ENCODE data around the gene ZNF219. TPM values are rescaled to one million over a fixed set of nuclear protein-coding genes. Genes with fewer than 3 reads are reported as not detected.

Gene ZNF219
- total and polyA plus RNA-seq, 10 of the 15 experiments (the other 5 are each of a cell fraction or from before 2014, with no cell fraction given) = 0.16 to 6.4 (median 1.9) TPM

- Histone ChIP-seq H3K4me1 (ENCODE audit: control insufficient read depth, insufficient read depth, low read length) (no peaks in the 10 kb centered on the region), H3K9ac (ENCODE audit: control insufficient read depth, insufficient read depth, low read length) (no peak overlapping the region), H3K36me3 (ENCODE audit: control insufficient read depth in 2 of 2, insufficient read depth in 2 of 2, low read length in 1 of 2) (no peaks in the 10 kb centered on the region), H3K4me2 (ENCODE audit: control insufficient read depth, insufficient read depth) (no peak overlapping the region), H2AFZ (ENCODE audit: control insufficient read depth, low read depth, low read length) (no peak overlapping the region), H3K79me2 (ENCODE audit: control insufficient read depth, insufficient read depth, low read length) (no peaks in the 10 kb centered on the region), H3K4me3 (no peak overlapping the region), H3K27ac (ENCODE audit: control insufficient read depth, insufficient read depth) (no peak overlapping the region), H3K9me3 (replicated peaks; ENCODE audit: control insufficient read depth, insufficient read depth, low read length) (no peaks in the 10 kb centered on the region), H3K27me3 (replicated peaks in 1 of 2; ENCODE audit: control insufficient read depth in 2 of 2, insufficient read depth in 2 of 2, low read length in 1 of 2) (peaks cover 0 to 11% of the 10 kb centered on the region in 2 experiments; a peak in 2 of 4 replicates), H4K20me1 (ENCODE audit: control insufficient read depth, insufficient read depth) (no peaks in the 10 kb centered on the region; the same call in 1 of the 2 replicates)
- POLR2A ChIA-PET = no interaction called here
- ATAC-seq (no peak), DNase-seq (ENCODE audit: low read depth, low spot score) (no peak), FAIRE-seq (no peak)
- BruUV-seq (replicated peaks) = no TSS peak
- RAD21 ChIA-PET (ENCODE audit: unreplicated experiment) = no interaction called here
- in situ Hi-C loops (cut with MboI) = no loop called here
- WGBS (ENCODE audit: insufficient coverage, insufficient replicate concordance, low lambda C conversion rate, missing lambda C conversion rate) = 4% methylated on average over 2 of the region's 2 CpGs
- intact Hi-C loops (cut with micrococcal nuclease; ENCODE audit: unreplicated experiment) = no loop called here
- SMC1A ChIA-PET (ENCODE audit: uncharacterized antibody, unreplicated experiment) = interaction anchor here (2.1 kb wide), 1 partner anchor 29 kb away, joined by 7 read pairs; no protein-coding TSS in a partner anchor
- CTCF ChIA-PET = interaction anchor here (2.3 kb wide), 1 partner anchor 28 kb away, joined by 11 read pairs; no protein-coding TSS in a partner anchor
- no peak for TF ChIP-seq MTA2 (IDR thresholded peaks at IDR 0.05; ENCODE audit: low read depth)
- TF ChIP-seq RBBP5 (conservative IDR thresholded peaks at IDR 0.05) = no peak
- TF ChIP-seq NFYA (IDR thresholded peaks at IDR 0.05; ENCODE audit: borderline replicate concordance, low read depth, low read length) = no peak
- TF ChIP-seq, protein P1, sequence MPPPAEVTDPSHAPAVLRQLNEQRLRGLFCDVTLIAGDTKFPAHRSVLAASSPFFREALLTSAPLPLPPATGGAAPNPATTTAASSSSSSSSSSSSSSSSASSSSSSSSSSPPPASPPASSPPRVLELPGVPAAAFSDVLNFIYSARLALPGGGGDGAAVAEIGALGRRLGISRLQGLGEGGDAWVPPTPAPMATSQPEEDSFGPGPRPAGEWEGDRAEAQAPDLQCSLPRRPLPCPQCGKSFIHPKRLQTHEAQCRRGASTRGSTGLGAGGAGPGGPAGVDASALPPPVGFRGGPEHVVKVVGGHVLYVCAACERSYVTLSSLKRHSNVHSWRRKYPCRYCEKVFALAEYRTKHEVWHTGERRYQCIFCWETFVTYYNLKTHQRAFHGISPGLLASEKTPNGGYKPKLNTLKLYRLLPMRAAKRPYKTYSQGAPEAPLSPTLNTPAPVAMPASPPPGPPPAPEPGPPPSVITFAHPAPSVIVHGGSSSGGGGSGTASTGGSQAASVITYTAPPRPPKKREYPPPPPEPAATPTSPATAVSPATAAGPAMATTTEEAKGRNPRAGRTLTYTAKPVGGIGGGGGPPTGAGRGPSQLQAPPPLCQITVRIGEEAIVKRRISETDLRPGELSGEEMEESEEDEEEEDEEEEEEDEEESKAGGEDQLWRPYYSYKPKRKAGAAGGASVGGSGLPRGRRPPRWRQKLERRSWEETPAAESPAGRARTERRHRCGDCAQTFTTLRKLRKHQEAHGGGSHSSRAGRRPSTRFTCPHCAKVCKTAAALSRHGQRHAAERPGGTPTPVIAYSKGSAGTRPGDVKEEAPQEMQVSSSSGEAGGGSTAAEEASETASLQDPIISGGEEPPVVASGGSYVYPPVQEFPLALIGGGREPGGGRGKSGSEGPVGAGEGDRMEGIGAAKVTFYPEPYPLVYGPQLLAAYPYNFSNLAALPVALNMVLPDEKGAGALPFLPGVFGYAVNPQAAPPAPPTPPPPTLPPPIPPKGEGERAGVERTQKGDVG (CRISPR knock-in tag; IDR thresholded peaks at IDR 0.05) = no peak
- TF ChIP-seq IKZF1 (conservative IDR thresholded peaks at IDR 0.05) = no peak
- TF ChIP-seq, protein P2, sequence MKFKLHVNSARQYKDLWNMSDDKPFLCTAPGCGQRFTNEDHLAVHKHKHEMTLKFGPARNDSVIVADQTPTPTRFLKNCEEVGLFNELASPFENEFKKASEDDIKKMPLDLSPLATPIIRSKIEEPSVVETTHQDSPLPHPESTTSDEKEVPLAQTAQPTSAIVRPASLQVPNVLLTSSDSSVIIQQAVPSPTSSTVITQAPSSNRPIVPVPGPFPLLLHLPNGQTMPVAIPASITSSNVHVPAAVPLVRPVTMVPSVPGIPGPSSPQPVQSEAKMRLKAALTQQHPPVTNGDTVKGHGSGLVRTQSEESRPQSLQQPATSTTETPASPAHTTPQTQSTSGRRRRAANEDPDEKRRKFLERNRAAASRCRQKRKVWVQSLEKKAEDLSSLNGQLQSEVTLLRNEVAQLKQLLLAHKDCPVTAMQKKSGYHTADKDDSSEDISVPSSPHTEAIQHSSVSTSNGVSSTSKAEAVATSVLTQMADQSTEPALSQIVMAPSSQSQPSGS (IDR thresholded peaks at IDR 0.05; ENCODE audit: low read length) = no peak
- no peak for TF ChIP-seq ZBED1 (IDR thresholded peaks at IDR 0.05; ENCODE audit: borderline replicate concordance)
- no peak for TF ChIP-seq PAX8 (IDR thresholded peaks at IDR 0.05)
- no peak for TF ChIP-seq CBX3 (IDR thresholded peaks at IDR 0.05; ENCODE audit: borderline replicate concordance, low read depth)
- no peak for TF ChIP-seq JUNB (IDR thresholded peaks at IDR 0.05)
- TF ChIP-seq, protein P3, sequence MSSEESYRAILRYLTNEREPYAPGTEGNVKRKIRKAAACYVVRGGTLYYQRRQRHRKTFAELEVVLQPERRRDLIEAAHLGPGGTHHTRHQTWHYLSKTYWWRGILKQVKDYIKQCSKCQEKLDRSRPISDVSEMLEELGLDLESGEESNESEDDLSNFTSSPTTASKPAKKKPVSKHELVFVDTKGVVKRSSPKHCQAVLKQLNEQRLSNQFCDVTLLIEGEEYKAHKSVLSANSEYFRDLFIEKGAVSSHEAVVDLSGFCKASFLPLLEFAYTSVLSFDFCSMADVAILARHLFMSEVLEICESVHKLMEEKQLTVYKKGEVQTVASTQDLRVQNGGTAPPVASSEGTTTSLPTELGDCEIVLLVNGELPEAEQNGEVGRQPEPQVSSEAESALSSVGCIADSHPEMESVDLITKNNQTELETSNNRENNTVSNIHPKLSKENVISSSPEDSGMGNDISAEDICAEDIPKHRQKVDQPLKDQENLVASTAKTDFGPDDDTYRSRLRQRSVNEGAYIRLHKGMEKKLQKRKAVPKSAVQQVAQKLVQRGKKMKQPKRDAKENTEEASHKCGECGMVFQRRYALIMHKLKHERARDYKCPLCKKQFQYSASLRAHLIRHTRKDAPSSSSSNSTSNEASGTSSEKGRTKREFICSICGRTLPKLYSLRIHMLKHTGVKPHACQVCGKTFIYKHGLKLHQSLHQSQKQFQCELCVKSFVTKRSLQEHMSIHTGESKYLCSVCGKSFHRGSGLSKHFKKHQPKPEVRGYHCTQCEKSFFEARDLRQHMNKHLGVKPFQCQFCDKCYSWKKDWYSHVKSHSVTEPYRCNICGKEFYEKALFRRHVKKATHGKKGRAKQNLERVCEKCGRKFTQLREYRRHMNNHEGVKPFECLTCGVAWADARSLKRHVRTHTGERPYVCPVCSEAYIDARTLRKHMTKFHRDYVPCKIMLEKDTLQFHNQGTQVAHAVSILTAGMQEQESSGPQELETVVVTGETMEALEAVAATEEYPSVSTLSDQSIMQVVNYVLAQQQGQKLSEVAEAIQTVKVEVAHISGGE (CRISPR knock-in tag; IDR thresholded peaks at IDR 0.05) = no peak
- TF ChIP-seq SRF (IDR thresholded peaks at IDR 0.05; ENCODE audit: low read depth in 2 of 2, low read length in 2 of 2) = no peak
- no peak for TF ChIP-seq MEF2B (IDR thresholded peaks at IDR 0.05; ENCODE audit: partially characterized antibody, poor library complexity, severe bottlenecking)
- TF ChIP-seq KAT2A (conservative IDR thresholded peaks at IDR 0.05; ENCODE audit: control insufficient read depth, low read depth, low read length) = no peak
- no peak for TF ChIP-seq FOXM1 (IDR thresholded peaks at IDR 0.05; ENCODE audit: low read depth, low read length)
These were observed 55.0 kb downstream of the ZNF219 start for GRCh38 chr14:21043387-21043973.
